GM18517 (cell line): Measurements from ENCODE around the gene CES4A.
A peak's percentile ranks its signal among the peaks of the same experiment; 100 is the strongest.
"Not testable (repeated sequence)": the region's sequence is repeated elsewhere in the genome, so short reads cannot be mapped to it uniquely, and the experiment has no call there.

ENCODE experiments used
- ATAC-seq: cut with Tn5 transposase; IDR thresholded peaks from one replicate; pipeline ENCODE4 v1.9.1; 2021; ENCODE audit warnings: mild to moderate bottlenecking, moderate library complexity; ENCODE audit not compliant: unreplicated experiment

The CES4A gene

GRCh38 chr16:66955363-66956153, 32.8 kb upstream of the CES4A start:
- not testable (repeated sequence) for ATAC-seq

GRCh38 chr16:66956154-66956457, 32.3 kb upstream of the CES4A start:
- not testable (repeated sequence) for ATAC-seq

- ATAC-seq: no peak
Observed at GRCh38 chr16:66958857-66959703, 29.3 kb upstream of the CES4A start.

GRCh38 chr16:66959704-66960161, 28.7 kb upstream of the CES4A start:
- ATAC-seq: no peak

- ATAC-seq: no peak
Observed at GRCh38 chr16:66960270-66960669, 28.1 kb upstream of the CES4A start.

- ATAC-seq: peak; percentile 81
Observed at GRCh38 chr16:66961065-66961744, 27.2 kb upstream of the CES4A start, which contains the start of gene CES3. TSS of gene CES3 (plus strand) at chr16:66961266. CDS start at chr16:66961308, 42 bp downstream.

- no peak for ATAC-seq
Observed at GRCh38 chr16:66961914-66962313, 26.5 kb upstream of the CES4A start.

GRCh38 chr16:66964049-66964448, 24.3 kb upstream of the CES4A start:
- no peak for ATAC-seq

GRCh38 chr16:66968847-66969246, 19.5 kb upstream of the CES4A start:
- ATAC-seq: no peak

- no peak for ATAC-seq
Observed at GRCh38 chr16:66970775-66971720, 17.3 kb upstream of the CES4A start.

GRCh38 chr16:66972983-66973382, 15.4 kb upstream of the CES4A start:
- ATAC-seq: no peak

GRCh38 chr16:66973716-66974115, 14.7 kb upstream of the CES4A start:
- no peak for ATAC-seq

- ATAC-seq: not testable (repeated sequence)
Observed at GRCh38 chr16:66974156-66974931, 14.0 kb upstream of the CES4A start.

GRCh38 chr16:66974932-66975246, 13.5 kb upstream of the CES4A start:
- ATAC-seq: not testable (repeated sequence)

- ATAC-seq: no peak
Observed at GRCh38 chr16:66975302-66975893, 13.0 kb upstream of the CES4A start.

GRCh38 chr16:66976746-66977145, 11.6 kb upstream of the CES4A start:
- ATAC-seq: no peak

GRCh38 chr16:66977341-66978113, 10.9 kb upstream of the CES4A start:
- no peak for ATAC-seq

- ATAC-seq: no peak
Observed at GRCh38 chr16:66979011-66979717, 9.2 kb upstream of the CES4A start.
